ENCODE data around the gene BAD. TPM values are rescaled to one million over a fixed set of nuclear protein-coding genes. Genes with fewer than 3 reads are reported as not detected.

BAD gene
- 56.3 TPM for total RNA-seq
- long read RNA-seq, transcript BAD-201 (4 exons, 929 nt) = major isoform, 54 of 66 reads
- long read RNA-seq, partial matches to known transcripts = 0 of 66 reads
- long read RNA-seq, other reads (novel, unspliced or antisense) = 6 of 66 reads

DNA sequence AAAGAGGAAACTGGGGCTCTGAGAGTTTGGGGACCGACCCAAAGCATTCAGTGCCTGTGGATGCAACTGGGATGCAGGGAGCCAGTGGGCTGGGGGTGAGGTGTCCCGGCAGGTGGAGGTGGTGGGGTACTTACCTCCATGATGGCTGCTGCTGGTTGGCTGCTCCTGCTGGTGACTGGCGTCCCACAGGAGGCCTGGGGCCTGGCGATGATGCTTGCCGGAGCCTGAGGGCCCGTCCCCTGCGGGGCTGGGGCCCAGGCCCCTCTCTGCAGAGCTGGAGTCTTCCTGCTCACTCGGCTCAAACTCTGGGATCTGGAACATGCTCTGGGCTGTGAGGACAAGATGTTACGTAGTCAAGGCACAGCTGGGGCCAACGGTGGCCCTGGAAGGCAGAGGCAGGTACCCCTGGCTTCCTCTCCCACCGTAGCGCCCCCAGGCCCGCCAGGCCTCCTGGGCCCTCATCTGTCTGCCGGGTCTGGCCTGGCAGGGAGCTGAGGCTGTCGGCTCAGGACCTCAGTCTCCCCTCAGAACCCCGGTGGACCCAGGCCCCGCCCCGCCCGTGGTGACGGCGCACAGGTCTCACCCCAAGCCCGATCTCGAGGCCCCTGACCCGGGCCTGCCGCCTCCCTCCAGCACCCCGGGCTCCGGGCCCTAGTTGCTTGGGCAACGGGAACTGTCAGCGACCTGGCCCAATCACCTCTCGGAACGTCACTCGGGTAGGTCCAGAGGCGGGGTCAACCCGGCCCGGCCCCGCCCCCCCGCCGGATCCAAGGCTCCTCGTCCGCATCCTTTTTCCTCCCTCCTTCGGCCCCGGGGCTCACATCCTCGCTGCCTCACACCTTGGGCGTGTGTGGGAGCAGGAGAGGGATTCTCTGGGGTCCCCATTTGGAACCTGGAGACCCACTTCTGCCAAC, at the start of gene BAD:
BAD (minus strand) TSS at position 618 of the 914 bp plus-strand sequence; CDS start at position 321, 297 bp downstream.
- intact Hi-C loops (cut with micrococcal nuclease) = no loop called here
- H3K36me3 ChIP-seq = peaks cover 22% of the 10 kb centered on the region
- H3K4me1 ChIP-seq = peaks cover 54% of the 10 kb centered on the region
- peak within 1 kb of the TSS; percentile 92 for H3K4me3 ChIP-seq
- H3K9me3 ChIP-seq (replicated peaks) = no peaks in the 10 kb centered on the region
- TF ChIP-seq, protein P1, sequence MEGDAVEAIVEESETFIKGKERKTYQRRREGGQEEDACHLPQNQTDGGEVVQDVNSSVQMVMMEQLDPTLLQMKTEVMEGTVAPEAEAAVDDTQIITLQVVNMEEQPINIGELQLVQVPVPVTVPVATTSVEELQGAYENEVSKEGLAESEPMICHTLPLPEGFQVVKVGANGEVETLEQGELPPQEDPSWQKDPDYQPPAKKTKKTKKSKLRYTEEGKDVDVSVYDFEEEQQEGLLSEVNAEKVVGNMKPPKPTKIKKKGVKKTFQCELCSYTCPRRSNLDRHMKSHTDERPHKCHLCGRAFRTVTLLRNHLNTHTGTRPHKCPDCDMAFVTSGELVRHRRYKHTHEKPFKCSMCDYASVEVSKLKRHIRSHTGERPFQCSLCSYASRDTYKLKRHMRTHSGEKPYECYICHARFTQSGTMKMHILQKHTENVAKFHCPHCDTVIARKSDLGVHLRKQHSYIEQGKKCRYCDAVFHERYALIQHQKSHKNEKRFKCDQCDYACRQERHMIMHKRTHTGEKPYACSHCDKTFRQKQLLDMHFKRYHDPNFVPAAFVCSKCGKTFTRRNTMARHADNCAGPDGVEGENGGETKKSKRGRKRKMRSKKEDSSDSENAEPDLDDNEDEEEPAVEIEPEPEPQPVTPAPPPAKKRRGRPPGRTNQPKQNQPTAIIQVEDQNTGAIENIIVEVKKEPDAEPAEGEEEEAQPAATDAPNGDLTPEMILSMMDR (IDR thresholded peaks at IDR 0.05; ENCODE audit: borderline replicate concordance) = no peak
- peak within 1 kb of the TSS; percentile 98 for H3K27ac ChIP-seq (replicated peaks)
- DNase-seq = peak; percentile 95
- H3K27me3 ChIP-seq (ENCODE audit: low read depth) = no peaks in the 10 kb centered on the region

DNA sequence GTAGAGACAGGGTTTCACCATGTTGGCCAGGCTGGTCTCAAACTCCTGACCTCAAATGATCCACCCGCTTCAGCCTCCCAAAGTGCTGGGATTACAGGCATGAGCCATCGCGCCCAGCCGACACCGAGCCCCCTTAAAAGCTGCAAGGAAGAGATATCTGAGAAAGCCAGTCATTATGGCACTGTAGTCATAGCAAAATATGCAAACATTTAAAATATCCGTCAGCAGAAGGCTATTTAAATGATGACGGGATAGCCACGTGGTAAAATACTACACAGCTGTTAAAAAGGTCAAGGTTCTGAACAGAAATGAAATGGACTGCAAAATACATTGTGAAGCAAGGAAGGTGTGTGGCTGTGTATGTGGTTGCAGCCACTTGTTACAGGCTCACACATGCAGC, 49.1 kb upstream of the BAD start:
- DNase-seq = no peak
- no peak overlapping the region for H3K4me3 ChIP-seq
- TF ChIP-seq, protein P1 (IDR thresholded peaks at IDR 0.05; ENCODE audit: borderline replicate concordance) = no peak
- intact Hi-C loops (cut with micrococcal nuclease) = no loop called here
- H3K4me1 ChIP-seq = peaks cover 22% of the 10 kb centered on the region
- H3K27ac ChIP-seq (replicated peaks) = no peak overlapping the region
- no peaks in the 10 kb centered on the region for H3K36me3 ChIP-seq
- H3K27me3 ChIP-seq (ENCODE audit: low read depth) = peaks cover 5% of the 10 kb centered on the region
- H3K9me3 ChIP-seq (replicated peaks) = no peaks in the 10 kb centered on the region

DNA sequence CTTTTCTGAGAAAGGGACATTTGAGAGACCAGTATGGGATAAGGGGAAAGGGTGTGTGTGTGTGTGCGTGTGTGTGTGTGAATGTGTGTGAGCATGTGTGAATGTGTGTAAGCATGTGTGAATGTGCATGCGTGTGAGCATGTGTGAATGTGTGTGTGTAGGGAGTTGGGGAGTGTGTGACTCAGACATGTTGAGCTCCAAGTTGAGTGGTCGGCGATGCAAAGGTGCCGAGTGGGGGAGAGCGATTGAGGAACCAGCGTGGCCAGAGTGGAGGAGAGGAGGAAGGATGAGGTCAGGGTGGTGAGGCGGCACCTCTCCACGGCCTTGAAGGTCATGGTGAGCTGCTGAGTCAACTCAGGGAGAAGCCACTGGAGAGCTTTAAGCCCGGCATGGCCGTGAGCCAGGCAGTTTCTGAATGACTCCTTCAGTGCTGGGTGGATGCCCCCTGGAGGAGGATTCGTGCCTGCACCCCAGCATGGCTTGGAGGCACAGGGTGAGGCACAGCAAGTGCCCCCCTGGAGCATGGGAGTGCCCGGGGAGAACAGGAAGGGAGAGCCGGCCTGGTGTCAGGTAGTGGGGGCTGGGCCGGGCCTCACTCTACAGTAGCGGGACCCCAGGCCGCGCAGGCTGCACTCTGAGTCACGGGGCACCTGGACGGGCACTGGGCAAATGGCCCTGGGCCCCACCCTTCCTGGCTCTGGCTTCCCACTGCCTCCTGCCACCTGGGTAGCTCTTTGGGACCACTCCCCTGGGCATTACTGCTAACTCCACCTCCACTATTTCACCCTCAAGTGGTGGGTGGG, 47.3 kb upstream of the BAD start:
- TF ChIP-seq, protein P1 (IDR thresholded peaks at IDR 0.05; ENCODE audit: borderline replicate concordance) = peak; percentile 50
- Histone ChIP-seq H3K9me3 (replicated peaks) (peaks cover 6% of the 10 kb centered on the region), H3K4me3 (no peak overlapping the region), H3K4me1 (peaks cover 22% of the 10 kb centered on the region), H3K27me3 (ENCODE audit: low read depth) (peaks cover 5% of the 10 kb centered on the region), H3K27ac (replicated peaks) (peak overlapping the region; percentile 19), H3K36me3 (no peaks in the 10 kb centered on the region)
- DNase-seq = peak; percentile 74
- intact Hi-C loops (cut with micrococcal nuclease) = no loop called here

DNA sequence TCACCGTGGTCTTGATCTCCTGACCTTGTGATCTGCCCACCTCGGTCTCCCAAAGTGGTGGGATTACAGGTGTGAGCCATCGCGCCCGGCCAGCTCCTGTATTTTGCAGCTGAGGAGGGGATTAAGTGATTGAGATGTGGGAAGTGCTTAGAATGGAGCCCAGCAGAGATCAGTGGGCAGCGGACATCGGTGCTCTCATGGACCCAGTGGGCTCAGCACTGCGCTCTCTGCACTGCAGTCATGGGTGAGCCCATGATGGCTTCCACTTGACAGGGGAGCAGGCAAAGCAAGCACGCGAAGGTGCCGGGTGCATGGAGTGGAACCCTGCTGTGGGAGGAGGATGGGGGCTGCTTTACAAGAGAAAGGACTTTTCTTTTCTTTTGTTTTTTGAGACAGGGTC, 46.4 kb upstream of the BAD start:
- Histone ChIP-seq H3K36me3 (no peaks in the 10 kb centered on the region), H3K27me3 (ENCODE audit: low read depth) (peaks cover 5% of the 10 kb centered on the region), H3K4me1 (peaks cover 22% of the 10 kb centered on the region), H3K27ac (replicated peaks) (no peak overlapping the region), H3K4me3 (no peak overlapping the region), H3K9me3 (replicated peaks) (peaks cover 6% of the 10 kb centered on the region)
- intact Hi-C loops (cut with micrococcal nuclease) = no loop called here
- DNase-seq = no peak
- TF ChIP-seq, protein P1 (IDR thresholded peaks at IDR 0.05; ENCODE audit: borderline replicate concordance) = no peak

DNA sequence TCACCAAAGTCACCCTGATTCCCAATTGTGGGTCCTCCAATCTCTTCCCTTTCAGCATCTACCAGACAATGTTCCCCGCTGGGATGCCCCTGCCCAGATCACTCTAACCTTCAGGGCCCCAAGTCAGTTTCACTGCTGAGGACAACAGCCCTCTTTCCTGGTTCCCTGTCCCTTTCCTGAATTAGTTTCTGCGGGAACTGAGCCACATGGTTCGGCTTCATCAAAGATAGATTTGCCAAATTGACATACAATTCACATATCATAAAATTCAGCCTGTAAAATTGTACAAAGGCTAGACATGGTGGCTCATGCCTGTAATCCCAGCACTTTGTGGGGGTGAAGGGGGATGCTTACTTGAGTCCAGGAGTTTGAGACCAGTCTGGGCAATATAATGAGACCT, 43.5 kb upstream of the BAD start:
- intact Hi-C loops (cut with micrococcal nuclease) = no loop called here
- no peak overlapping the region for H3K4me3 ChIP-seq

More for the DNA sequence above, 43.5 kb upstream of the BAD start:
- peaks cover 5% of the 10 kb centered on the region for H3K27me3 ChIP-seq (ENCODE audit: low read depth)
- H3K4me1 ChIP-seq = peaks cover 22% of the 10 kb centered on the region
- TF ChIP-seq, protein P1 (IDR thresholded peaks at IDR 0.05; ENCODE audit: borderline replicate concordance) = no peak
- H3K36me3 ChIP-seq = peaks cover under 1% of the 10 kb centered on the region
- peaks cover 6% of the 10 kb centered on the region for H3K9me3 ChIP-seq (replicated peaks)
- no peak overlapping the region for H3K27ac ChIP-seq (replicated peaks)
- DNase-seq = no peak

Measured in left ventricle myocardium inferior (tissue), 1 donor.